SK-N-MC (cell line): Measurements from ENCODE around the gene TYSND1.
"Not testable (repeated sequence)": the region's sequence is repeated elsewhere in the genome, so short reads cannot be mapped to it uniquely, and the experiment has no call there.

Experiments used
- DNase-seq: peaks from one replicate; pipeline ENCODE4 v3.0.0-alpha.2; 2011; ENCODE audit warnings: low read depth, low spot score
- H3K27ac ChIP-seq: fragments of 200-600 bp; sonication (generic); 2 replicates; pipeline ENCODE4 v1.5.1; 2016; ENCODE audit warnings: mixed run types
- H3K36me3 ChIP-seq: fragments of 200-600 bp; sonication (generic); 2 replicates; pipeline ENCODE4 v1.6.1; 2017; ENCODE audit warnings: antibody characterized with exemption, low read length, mixed read lengths; ENCODE audit not compliant: insufficient read depth
- H3K4me3 ChIP-seq: fragments of 200-600 bp; sonication (generic); 2 replicates; pipeline ENCODE4 v1.5.1; 2016
- H3K9ac ChIP-seq: fragments of 200-600 bp; sonication (generic); 2 replicates; pipeline ENCODE4 v1.8.0; 2017; ENCODE audit warnings: mixed run types, mixed read lengths; ENCODE audit not compliant: insufficient read length
- H3K9me3 ChIP-seq: fragments of 200-600 bp; sonication (generic); 2 replicates; pipeline ENCODE4 v1.6.1; 2017; ENCODE audit warnings: low read depth, mild to moderate bottlenecking, antibody characterized with exemption, low read length, moderate library complexity, mixed read lengths
- EZH2 ChIP-seq: fragments of 200-600 bp; sonication (generic); IDR thresholded peaks from one replicate; pipeline ENCODE4 v1.6.1; 2017; ENCODE audit warnings: antibody characterized with exemption
- FOXP2 ChIP-seq: optimal IDR thresholded peaks from 2 replicates; pipeline ENCODE3; 2011; ENCODE audit warnings: mild to moderate bottlenecking, moderate library complexity; ENCODE audit not compliant: insufficient read depth; ENCODE audit errors: extremely low read length, control extremely low read depth
- POLR2AphosphoS5 ChIP-seq: IDR thresholded peaks from 2 replicates; pipeline ENCODE4 v1.6.1; 2012; ENCODE audit warnings: mild to moderate bottlenecking, low read depth, low read length, borderline replicate concordance

The TYSND1 gene

DNA sequence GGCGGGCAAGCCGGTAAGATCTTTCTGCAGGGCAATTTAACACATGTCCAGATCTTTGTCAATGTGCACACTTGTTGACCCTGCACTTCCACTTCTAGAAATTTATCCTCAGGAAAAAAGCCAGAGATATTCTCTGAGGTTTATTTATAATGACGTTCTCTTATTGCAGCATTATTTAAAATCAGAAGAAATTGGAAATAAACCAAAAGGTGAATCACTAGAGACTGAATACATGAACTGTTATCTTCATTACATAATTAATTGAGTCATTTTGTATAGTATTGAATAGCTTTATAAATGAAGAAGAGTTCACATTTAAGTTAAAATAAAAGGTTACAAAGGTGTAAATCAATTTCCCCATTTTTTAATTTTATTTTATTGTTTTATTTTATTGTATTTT is 40.1 kb upstream of the TYSND1 start:
- DNase-seq: no peak
- H3K36me3 ChIP-seq: no peaks in the 10 kb centered on the region
- no peak for TF ChIP-seq EZH2
- no peak for TF ChIP-seq POLR2AphosphoS5
- TF ChIP-seq FOXP2: no peak
- H3K9ac ChIP-seq: no peak overlapping the region
- H3K9me3 ChIP-seq: no peaks in the 10 kb centered on the region
- H3K27ac ChIP-seq: no peak overlapping the region
- no peak overlapping the region for H3K4me3 ChIP-seq

- no peak for TF ChIP-seq POLR2AphosphoS5
- TF ChIP-seq EZH2: no peak
- TF ChIP-seq FOXP2: no peak
- H3K4me3 ChIP-seq: no peak overlapping the region
- no peaks in the 10 kb centered on the region for H3K9me3 ChIP-seq
- no peak for DNase-seq
- H3K27ac ChIP-seq: no peak overlapping the region
- H3K9ac ChIP-seq: no peak overlapping the region
- H3K36me3 ChIP-seq: no peaks in the 10 kb centered on the region
Observed at GRCh38 chr10:70186090-70186489, 39.6 kb upstream of the TYSND1 start.

DNA sequence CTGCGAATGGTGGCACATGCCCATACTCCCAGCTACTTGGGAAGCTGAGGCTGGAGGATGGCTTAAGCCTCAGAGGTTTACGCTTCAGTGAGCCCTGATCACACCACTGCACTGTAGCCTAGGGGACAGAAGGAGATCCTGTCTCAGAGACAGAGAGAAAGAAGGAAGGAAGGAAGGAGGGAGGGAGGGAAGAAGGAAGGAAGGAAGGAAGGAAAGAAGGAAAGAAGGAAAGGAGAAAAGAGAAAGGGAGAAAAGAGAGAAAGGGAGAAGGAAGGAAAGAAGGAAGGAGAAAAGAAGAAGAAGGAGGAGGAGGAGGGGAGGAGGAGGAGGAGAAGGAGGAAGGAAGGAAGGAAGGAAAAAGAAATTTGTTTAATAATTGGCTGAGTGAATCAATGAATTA is 36.8 kb upstream of the TYSND1 start:
- DNase-seq: no peak
- Histone ChIP-seq H3K36me3 (no peaks in the 10 kb centered on the region), H3K4me3 (no peak overlapping the region), H3K27ac (no peak overlapping the region), H3K9me3 (no peaks in the 10 kb centered on the region), H3K9ac (no peak overlapping the region)
- TF ChIP-seq POLR2AphosphoS5 (no peak), FOXP2 (no peak), EZH2 (no peak)

- not testable (repeated sequence) for H3K4me3 ChIP-seq, H3K27ac ChIP-seq, H3K9ac ChIP-seq, H3K36me3 ChIP-seq, DNase-seq, H3K9me3 ChIP-seq
Observed at GRCh38 chr10:70179209-70179608, 32.7 kb upstream of the TYSND1 start.

GRCh38 chr10:70178139-70178725 is 31.7 kb upstream of the TYSND1 start:
- no peaks in the 10 kb centered on the region for H3K36me3 ChIP-seq
- no peak for DNase-seq
- no peak overlapping the region for H3K9ac ChIP-seq
- no peak overlapping the region for H3K27ac ChIP-seq
- H3K4me3 ChIP-seq: no peak overlapping the region
- TF ChIP-seq FOXP2: no peak
- TF ChIP-seq EZH2: no peak
- no peak for TF ChIP-seq POLR2AphosphoS5
- H3K9me3 ChIP-seq: no peaks in the 10 kb centered on the region

- no peak overlapping the region for H3K27ac ChIP-seq
- TF ChIP-seq POLR2AphosphoS5 (no peak), FOXP2 (no peak), EZH2 (no peak)
- no peaks in the 10 kb centered on the region for H3K36me3 ChIP-seq
- no peak overlapping the region for H3K4me3 ChIP-seq
- H3K9ac ChIP-seq: no peak overlapping the region
- H3K9me3 ChIP-seq: no peaks in the 10 kb centered on the region
- no peak for DNase-seq
Observed at GRCh38 chr10:70176441-70176840, 29.9 kb upstream of the TYSND1 start.

GRCh38 chr10:70175516-70175915 is 29.0 kb upstream of the TYSND1 start:
- TF ChIP-seq POLR2AphosphoS5 (no peak), EZH2 (no peak), FOXP2 (no peak)
- H3K27ac ChIP-seq: no peak overlapping the region
- no peaks in the 10 kb centered on the region for H3K9me3 ChIP-seq
- DNase-seq: no peak
- no peak overlapping the region for H3K9ac ChIP-seq
- H3K4me3 ChIP-seq: no peak overlapping the region
- no peaks in the 10 kb centered on the region for H3K36me3 ChIP-seq

DNA sequence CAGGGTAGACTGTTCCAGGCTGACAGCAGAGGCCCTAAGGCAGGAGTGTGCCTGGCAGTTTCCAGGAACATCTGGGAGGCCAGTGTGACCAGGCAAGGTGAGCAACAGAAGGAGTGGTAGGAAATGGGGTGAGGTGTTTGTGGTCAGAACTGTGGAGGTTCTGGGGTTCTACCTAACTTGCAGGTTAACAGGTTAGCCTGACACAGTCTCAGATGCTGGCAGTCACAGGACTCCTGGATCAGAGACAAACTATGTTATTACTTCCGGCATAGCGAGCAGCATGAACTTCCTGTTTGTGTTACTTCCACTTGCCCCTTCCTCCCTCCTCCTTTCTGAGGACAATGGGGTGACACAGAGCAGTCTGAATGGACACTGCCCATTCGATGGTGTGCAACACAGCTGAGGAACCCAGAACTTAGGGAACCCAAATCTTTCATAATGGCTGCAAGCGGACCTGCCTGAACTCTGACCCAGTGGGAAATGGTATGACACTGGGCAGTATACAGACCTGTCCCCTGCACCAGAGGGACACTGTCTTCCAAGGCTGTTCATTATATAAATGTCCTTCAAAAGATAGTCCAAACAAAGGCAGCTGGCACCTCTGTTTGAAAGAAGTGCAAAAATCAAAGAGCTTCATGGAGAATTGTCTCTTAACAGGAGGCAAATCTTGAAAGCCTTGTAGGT is 27.7 kb upstream of the TYSND1 start:
- no peak overlapping the region for H3K27ac ChIP-seq
- no peak for TF ChIP-seq EZH2
- TF ChIP-seq FOXP2: no peak
- TF ChIP-seq POLR2AphosphoS5: no peak
- H3K9me3 ChIP-seq: no peaks in the 10 kb centered on the region
- H3K9ac ChIP-seq: no peak overlapping the region
- DNase-seq: no peak
- H3K4me3 ChIP-seq: no peak overlapping the region
- H3K36me3 ChIP-seq: no peaks in the 10 kb centered on the region

- no peak for DNase-seq
- Histone ChIP-seq H3K9ac (peak overlapping the region; percentile 91), H3K4me3 (peak overlapping the region; percentile 84), H3K36me3 (peaks cover 11% of the 10 kb centered on the region), H3K9me3 (no peaks in the 10 kb centered on the region), H3K27ac (no peak overlapping the region)
- TF ChIP-seq FOXP2: no peak
- no peak for TF ChIP-seq POLR2AphosphoS5
- no peak for TF ChIP-seq EZH2
Observed at GRCh38 chr10:70169649-70170364, 23.3 kb upstream of the TYSND1 start.
